GM18907 (cell line): ENCODE results near the gene PPM1B.
"Not testable (repeated sequence)": the region's sequence is repeated elsewhere in the genome, so short reads cannot be mapped to it uniquely, and the experiment has no call there.

Source experiments
- ATAC-seq: cut with Tn5 transposase; IDR thresholded peaks from one replicate; pipeline ENCODE4 v1.9.1; 2021; ENCODE audit warnings: mild to moderate bottlenecking, moderate library complexity; ENCODE audit not compliant: unreplicated experiment

Gene PPM1B

DNA sequence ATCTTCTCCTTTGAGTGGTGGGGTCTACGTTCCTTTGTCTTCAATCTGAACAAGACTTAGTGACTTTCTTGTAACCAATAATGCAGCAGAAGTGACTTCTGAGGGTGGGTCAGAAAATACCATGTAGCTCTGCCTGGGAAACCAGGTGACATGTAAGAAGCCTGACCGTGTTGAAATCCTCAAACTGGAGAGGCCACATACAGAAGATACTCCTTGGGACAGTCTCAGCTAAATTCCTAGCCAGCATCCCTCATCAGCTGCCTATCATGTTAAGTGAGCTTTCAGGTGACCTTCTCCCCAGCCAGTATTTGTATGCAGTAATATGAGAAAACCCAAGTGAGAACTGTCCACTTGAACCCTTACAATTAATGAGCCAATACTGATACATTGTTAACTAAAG, 27.0 kb downstream of the PPM1B start:
- no peak for ATAC-seq

DNA sequence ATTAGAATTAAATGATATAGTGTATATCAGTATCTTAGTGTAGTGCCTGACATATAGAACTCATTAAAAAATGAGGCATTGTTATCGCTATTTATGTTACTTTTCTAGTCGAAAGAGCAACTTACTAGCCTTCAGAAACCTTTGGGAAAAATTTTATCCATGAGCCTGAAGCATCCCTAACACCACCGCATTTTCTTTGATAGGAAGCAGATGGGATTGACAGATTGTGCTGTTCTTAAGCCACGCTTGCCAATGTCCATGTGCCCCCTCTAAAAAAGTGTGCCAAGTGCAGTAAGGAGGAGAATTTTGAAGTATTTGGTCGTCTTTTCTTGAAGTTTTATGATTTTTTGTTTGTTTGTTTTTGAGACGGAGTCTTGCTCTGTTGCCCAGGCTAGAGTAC, 29.1 kb downstream of the PPM1B start:
- ATAC-seq = no peak

DNA sequence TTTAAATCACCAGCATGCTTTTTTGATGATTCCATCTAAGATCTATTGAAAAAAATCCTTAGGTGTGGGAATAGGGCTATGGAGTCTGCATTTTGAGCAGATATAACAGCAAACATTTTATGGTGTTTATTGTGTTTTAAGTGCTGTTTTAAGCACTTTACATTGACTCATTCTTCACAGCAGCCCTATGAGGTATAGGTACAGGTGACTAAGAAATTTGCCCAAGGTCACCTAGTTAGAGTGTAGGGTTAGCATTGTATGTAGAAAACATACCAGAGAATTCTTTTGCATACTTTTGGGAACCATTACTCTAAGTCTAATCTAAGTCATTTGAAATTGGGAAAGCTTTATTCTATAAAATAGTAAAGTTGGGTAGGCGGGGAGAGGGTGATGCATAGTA, 31.3 kb downstream of the PPM1B start:
- no peak for ATAC-seq

DNA sequence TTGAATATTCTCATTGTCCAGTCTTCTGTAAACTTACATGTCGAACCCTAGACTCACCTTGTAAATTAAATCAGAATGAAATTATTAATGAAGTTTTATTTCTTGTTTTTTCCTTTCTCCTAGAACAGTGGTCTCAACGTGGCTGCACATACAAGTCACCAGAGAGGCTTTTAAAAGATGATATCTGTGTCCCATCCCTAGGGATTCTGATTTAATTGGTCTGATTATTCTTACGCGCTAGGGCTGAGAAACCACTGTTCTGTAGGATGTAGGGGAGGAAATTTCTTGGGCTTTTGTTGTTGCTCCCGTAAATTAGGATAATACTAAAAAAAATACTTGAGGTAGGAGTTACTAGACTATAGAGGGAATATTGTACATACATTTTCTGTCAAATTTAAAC, 32.1 kb downstream of the PPM1B start:
- no peak for ATAC-seq

DNA sequence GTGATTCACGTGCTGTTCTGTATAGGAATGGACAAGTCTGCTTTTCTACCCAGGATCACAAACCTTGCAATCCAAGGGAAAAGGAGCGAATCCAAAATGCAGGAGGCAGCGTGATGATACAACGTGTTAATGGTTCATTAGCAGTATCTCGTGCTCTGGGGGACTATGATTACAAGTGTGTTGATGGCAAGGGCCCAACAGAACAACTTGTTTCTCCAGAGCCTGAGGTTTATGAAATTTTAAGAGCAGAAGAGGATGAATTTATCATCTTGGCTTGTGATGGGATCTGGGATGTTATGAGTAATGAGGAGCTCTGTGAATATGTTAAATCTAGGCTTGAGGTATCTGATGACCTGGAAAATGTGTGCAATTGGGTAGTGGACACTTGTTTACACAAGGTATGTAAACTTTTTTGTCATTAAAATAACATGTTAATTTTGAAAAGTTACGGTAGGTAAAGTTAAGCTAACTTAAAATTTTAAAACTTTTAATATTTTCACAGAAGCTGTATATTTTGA, 33.0 kb downstream of the PPM1B start:
- ATAC-seq = no peak

DNA sequence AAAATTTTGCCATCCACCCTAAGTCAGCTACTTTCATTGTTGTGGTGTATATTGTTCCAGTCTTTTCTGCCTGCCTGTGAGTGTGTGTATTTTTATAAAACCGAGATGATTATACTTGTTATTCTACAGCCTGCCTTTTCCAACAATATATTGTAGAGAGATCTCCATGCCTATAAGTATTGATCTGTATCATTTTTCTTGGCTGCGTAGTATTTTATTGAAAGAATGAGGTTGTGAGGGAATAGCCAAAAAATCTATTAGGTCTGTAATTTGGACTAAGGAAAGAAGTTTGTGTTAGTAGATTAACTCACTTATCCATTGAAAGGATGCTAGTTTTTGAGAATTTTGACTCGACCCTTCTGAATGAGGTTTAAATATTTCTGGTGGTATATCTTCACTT, 34.9 kb downstream of the PPM1B start:
- ATAC-seq = no peak

DNA sequence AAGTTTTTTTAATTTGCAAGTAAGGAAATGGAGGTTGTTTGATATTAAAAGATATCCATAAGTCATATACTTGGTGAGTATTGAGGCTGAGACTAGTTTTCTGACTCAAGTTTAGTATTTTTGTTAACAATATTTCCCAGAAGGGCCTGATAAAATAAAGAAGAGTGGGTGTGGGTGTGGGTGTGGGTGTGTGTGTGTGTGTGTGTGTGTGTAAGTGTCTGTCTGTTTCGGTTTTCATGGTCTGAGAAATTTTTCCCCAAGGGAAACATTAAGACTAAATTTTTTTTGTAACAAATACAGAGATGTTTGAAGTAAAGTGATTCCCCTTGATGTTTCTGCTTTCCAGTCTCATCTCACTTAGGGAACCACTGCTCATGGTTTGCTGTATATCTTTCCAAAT, 36.5 kb downstream of the PPM1B start:
- no peak for ATAC-seq

DNA sequence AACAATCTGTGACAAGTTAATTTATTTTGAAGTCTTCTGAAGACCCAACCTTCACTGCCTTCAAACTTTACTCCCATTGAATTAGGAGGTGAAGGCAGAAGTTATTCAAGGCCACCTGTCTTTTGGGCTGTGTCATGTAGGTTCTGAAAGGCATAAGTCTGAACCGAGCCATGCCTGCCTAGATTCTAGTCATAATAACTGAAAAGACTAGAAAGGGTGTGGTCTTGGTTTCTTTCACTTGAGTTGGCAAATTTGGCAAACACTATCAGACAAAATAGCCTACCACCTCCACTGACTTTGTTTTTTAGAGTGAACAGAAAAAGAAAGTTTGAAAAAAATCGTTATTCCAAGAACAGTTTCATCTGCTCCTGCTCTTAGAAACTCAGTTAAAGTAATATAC, 38.4 kb downstream of the PPM1B start:
- ATAC-seq = no peak

DNA sequence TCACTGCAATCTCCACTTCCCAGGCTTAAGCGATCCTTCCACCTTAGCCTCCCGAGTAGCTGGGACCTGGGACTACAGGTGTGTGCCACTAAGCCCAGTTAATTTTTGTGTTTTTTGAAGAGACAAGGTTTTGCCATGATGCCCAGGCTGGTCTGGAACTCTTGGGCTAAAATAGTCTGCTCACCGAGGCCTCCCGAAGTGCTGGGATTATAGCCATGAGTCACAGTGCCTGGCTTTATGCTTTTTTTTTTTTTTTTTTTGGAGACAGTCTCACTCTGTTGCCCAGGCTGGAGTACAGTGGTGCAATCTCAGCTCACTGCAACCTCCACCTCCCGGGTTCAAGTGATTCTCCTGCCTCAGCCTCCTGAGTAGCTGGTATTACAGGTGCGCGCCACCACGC, 39.0 kb downstream of the PPM1B start:
- not testable (repeated sequence) for ATAC-seq

DNA sequence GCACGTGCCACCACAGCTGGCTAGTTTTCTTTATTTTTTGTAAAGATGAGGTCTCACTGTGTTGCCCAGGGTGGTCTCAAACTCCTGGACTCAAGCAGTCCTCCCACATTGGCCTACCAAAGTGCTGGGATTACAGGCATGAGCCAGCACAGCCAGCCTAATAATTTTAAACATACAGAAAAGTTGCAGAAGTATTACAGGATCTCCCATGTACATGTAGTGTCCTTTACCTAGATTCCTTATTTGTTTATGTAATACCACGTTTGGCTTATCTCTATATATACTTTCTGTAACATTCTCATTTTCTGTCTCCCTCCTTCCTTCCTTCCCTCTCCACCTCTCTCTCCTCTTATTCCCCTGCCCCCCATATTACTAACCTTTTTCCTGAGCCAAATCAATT, 41.7 kb downstream of the PPM1B start:
- no peak for ATAC-seq

DNA sequence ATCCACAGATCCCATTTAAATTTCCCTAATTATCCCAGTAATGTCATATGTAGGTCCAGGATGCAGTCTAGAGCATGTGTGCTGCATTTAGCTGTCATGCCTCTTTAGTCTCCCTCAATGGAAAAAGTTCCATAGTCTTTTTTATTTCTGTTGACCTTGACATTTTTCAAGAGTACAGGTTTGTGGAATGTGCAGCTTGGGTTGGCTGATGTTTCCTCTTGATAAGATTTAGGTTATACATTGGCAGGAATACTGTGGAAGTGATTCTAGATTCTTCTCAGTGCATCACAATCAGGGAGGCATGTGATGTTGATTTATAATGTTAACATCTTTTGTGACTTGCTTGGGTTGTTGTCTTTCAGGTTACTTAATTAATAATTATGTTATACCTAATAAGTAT, 42.5 kb downstream of the PPM1B start:
- no peak for ATAC-seq

DNA sequence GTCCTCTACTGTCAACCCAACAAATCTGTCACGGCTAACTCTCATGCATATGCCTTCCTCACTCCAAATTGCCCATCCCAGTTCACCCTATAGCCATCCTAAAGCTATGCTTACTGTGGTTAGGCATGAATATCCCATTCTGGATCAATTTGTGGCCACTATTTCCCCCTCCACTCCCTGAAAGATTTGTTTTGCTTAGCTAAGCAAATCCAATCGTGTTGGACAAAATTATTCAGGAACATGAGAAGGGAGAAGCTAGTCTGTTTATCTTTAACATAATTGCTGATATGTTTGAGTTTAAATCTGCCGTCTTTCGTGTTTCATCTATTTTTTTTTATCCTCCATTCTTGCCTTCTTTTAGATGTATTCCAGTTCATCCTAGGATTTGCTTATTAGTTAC, 43.6 kb downstream of the PPM1B start:
- no peak for ATAC-seq

DNA sequence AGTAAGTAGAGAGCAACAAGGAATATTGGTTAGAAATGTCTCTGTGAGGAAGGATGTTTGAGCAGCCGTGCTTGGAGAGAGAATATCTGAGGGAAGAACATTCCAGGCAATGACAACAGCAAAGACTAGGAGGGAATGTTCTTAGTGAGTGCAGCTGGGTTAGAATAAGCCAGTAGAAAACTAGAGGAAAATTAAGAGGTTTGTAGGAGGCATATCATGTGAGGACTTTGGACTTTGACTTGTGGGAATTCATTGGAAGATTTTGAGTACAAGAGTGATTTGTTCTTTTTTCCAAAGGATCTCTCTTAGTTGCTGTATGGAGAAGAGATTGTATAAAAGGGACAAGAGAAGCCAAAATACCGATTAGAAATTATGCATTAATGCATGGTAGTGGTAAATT, 47.2 kb downstream of the PPM1B start:
- ATAC-seq = no peak

DNA sequence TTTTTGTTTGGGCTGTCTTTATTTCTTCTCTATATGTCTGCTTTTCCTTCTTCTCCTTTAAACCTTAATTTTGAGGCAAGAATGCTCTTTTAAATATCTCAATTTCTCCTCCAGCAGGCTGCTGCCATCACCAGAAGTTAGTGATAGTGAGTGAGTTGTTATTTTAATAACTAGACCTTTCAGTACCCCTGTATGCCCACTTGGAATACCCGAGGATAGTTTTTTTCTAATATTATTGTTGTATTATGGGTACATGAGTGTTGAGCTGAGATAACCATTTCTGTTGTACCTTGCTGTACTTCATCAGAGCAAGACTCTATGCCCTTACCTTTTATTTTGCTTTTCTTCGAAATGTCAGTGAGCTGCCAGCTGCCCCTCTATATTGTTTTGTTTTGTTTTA, 50.1 kb downstream of the PPM1B start:
- no peak for ATAC-seq

DNA sequence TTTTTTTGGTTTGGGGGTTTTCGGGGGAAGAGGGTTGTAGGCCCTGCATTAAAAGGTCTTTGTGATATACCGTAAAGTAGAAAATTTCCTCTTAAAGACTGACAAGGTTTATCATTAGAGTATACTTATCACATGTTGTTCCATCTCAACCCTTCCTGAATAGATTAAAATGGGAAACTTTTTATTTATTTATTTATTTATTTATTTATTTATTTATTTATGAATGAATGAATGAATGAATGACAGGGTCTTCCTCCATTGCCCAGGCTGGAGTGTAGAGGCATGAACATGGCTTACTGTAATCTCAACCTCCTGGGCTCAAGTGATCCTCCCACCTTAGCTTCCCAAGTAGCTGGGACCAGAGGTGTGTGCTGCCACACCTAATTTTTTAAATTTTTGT, 58.1 kb downstream of the PPM1B start:
- ATAC-seq = no peak

DNA sequence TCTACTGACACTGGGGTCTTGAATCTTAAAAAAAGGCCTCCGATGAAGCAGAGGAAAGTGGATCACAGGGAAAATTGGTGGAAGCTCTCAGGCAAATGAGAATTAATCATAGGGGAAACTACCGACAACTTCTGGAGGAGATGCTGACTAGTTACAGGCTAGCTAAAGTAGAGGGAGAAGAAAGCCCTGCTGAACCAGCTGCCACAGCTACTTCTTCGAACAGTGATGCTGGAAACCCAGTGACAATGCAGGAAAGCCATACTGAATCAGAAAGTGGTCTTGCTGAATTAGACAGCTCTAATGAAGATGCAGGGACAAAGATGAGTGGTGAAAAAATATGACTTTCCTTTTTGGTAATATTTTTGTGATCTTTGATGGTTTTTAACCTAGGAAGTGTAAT, 61.7 kb downstream of the PPM1B start:
- ATAC-seq = no peak

DNA sequence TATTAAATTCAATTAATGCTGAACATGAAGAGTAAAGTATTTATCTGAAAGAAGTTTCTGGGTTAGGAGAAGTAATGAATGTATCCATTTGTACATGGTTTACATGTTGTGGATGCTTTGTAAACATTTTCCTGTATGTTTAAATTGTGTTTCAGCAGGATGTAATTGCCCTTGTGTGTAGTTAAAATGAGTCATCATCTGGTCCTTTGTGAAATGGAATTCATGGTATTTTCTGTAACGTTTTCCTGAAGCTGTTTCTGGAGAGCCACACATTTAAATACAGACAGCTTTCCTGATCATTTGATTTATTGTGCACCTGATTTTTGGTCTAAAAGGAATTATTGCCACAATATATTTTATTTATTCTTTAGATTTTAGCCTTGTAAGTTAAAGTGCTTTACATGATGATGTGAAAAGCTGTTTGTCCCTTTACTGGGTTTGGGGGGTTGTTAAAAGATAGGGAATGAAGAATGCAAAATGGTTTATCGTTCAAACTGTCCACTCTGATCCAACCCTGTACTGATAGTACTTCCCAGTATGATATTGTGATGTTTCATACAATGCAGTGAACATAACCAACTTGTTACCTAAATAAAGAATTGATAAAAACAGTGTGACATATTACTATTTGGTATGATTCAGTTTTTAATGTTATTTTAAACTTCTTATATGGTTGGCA, 64.9 kb downstream of the PPM1B start:
- ATAC-seq = no peak

DNA sequence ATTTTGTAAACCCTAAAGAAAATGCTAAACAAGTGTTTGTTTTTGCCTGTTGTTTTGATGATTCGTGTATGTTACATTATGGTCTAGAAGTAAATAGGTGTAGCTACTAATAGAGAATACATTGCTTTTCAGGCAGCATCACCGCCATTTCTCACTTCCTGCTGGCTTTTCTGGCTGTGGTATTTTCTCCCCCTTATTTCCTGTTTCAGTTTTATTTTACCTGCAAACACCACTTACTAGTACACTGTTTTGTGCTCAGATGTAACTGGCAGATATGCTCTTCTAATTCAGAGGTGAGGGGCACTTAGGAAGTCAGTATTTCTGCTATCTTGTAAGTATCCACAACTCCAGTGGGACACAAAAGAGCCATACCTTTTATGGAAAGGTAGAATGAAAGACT, 68.5 kb downstream of the PPM1B start:
- no peak for ATAC-seq

DNA sequence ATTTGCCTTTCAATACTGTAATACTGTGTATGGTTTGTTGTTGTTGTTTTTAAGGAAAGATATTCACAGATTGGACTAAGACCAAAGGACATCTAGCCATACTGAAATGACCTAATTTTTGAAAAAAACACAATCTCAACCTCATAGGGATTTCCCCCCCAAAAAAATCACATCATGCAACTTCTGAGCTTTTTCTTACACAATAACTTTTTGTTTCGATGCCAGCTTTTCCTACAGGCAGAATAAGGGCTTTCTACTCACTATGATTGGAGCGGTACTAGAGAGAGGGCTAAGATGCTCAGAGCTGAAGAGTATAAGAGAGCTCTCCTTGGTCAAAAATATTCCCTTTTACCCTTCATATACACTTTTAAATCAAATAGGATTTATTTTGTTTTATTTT, 74.2 kb downstream of the PPM1B start:
- no peak for ATAC-seq

DNA sequence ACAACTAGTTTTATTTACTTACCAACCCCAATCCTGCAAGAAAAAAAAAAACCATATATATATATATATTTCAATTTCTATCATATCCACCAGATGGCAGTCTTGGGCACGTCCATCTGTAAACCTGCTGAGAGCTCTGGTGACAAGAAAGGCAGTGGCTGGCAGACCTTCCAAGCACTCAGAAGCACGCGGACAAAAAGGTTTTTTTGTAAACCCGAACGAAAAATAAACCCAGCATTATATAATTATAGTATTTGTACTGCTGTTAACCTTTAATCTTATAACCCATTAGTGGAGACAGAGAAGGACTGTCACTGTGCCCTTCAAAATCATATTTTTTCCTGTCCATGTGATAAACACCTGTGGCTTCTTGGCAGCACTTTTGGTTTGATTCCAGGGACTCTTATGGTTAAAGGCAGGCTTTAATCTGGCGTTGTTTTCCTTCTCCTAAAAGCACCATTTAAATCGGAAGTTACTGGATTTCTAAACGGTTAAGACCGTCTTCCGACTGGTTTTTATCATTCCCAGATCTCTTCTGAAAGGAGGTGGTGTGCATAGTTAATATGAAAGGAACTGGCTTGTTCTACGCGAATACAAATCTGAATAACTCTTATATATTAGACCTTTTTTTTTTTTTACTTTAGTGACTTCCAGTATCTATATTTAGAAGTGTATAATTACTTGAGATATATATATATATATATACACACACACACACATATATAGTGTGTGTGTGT, 75.6 kb downstream of the PPM1B start:
- ATAC-seq = no peak

DNA sequence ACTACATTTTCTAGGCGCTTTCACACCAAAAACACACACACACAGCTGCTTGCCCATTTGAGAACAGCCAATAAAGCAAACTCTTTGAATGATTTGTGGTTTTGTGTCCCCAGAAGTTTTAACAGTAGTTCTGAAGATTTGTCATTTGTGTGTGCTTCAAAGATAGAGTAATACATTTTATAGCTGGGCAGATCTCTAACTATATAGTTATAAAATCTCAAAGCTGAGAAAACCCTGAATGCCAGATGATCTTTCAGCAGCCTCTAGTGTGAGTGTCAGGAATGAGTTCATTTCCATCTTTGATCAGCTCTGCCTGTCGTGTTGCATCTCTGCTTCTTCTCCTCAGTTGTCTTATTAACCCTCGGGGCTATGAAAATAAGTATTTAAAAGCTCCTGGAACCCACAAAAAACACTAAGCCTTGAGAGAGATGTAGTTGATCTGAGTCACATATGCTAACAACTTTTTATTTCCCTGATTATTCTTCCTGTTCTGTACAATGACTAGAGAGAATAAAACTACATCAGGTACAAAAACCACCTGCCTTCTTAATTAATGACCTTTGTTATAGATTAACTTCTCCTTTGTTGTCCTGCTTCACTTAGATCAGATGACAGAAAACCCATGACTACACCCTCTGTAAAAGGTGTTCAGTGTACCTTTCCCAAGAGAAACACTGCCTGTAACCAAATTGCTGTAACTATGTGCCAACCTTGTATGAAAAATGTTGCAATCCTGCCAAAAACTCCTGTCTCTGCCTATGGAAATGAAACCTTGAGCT, 76.6 kb downstream of the PPM1B start:
- no peak for ATAC-seq

DNA sequence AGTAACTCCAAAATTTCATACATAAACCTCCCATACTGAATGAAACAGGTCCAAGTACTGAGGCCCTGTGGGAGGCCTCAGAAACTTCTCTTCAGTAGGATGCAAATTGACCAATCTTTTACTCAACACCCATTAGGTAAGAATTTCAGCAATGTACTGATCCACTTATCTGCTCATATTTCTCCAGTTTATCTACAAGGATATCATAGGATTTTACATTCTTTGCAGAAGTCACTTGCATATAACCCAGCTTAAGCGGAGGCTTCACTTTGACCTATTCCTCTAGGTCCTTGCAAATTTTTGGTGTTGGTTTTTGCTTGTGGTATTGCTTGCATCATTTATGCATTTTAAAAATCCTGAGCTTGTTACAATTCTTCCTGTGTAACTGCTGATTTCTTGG, 77.8 kb downstream of the PPM1B start:
- no peak for ATAC-seq
